K562 (cell line): Measurements from ENCODE around the gene AIMP1. TPM values are rescaled to one million over a fixed set of nuclear protein-coding genes. Genes with fewer than 3 reads are reported as not detected.

Source experiments
- ATAC-seq: fragments of 200-7000 bp; cut with Tn5 transposase; 3 replicates; pipeline ENCODE4 v1.9.1; 2020; ENCODE audit warnings: moderate library complexity
- BruUV-seq: library from RNA; stranded (reverse); fragments of 400-500 nt; replicated peaks from 2 replicates; lab custom pipeline; 2021; lab: Mats Ljungman, UMichigan
- CTCF ChIA-PET: fragments of 300-600 bp; formaldehyde crosslinking; extraction: SDS; loops from one replicate; lab custom pipeline; 2021; ENCODE audit warnings: low intra/inter-chr PET ratio; lab: Yijun Ruan, JAX
- POLR2A ChIA-PET: fragments of 300-600, 350-650 bp; sonication (Branson Sonifier 250); formaldehyde crosslinking; extraction: SDS; loops from one replicate; lab custom pipeline; 2021; ENCODE audit warnings: antibody characterized with exemption, inconsistent platforms; lab: Yijun Ruan, JAX
- DNase-seq, 4 experiments: peaks; one replicate each; pipeline versions ENCODE4 v3.0.0 to v3.0.0-alpha.2; 2011 to 2018; ENCODE audit warnings: low spot score in 3 of 4, mixed read lengths in 3 of 4; ENCODE audit errors: extremely low read depth in 1 of 4
- FAIRE-seq: peaks from 2 replicates; lab custom pipeline; 2011; peaks lifted over from hg19 to GRCh38; lab: Jason Lieb, UNC
- H2AFZ ChIP-seq: 2 replicates; pipeline ENCODE4 v1.6.0; 2011; ENCODE audit warnings: low read depth, low read length, control low read depth, inconsistent platforms
- H3K27ac ChIP-seq: fragments of 200-600 bp; 3 replicates; pipeline ENCODE4 v1.8.0; 2011; ENCODE audit warnings: low read depth, mild to moderate bottlenecking, control low read depth, inconsistent platforms, low read length, moderate library complexity, mixed read lengths; ENCODE audit errors: extremely low read depth
- H3K27me3 ChIP-seq, 2 experiments: fragments of 300-600 bp in 1 of 2; 2 replicates in 1 of 2; 3 replicates in 1 of 2; pipeline versions ENCODE4 v1.6.0 to v1.8.0; 2011; ENCODE audit warnings: inconsistent platforms in 2 of 2, low read length in 2 of 2, mild to moderate bottlenecking in 1 of 2, mixed read lengths in 1 of 2, moderate library complexity in 1 of 2; ENCODE audit not compliant: control insufficient read depth in 2 of 2, insufficient read depth in 2 of 2
- H3K36me3 ChIP-seq: fragments of 300-600 bp; 3 replicates; pipeline ENCODE4 v1.8.0; 2011; ENCODE audit warnings: mild to moderate bottlenecking, low read length, inconsistent platforms; ENCODE audit not compliant: control insufficient read depth, insufficient read depth
- H3K4me1 ChIP-seq, 2 experiments: fragments of 200-600 bp in 1 of 2; replicated peaks in 1 of 2; 2 replicates in 1 of 2; 3 replicates in 1 of 2; pipeline versions ENCODE4 v1.5.1 to v1.8.0; 2011; ENCODE audit warnings: inconsistent platforms in 2 of 2, low read length in 2 of 2, mild to moderate bottlenecking in 1 of 2, mixed read lengths in 1 of 2, moderate library complexity in 1 of 2; ENCODE audit not compliant: control insufficient read depth in 2 of 2, insufficient read depth in 2 of 2
- H3K4me2 ChIP-seq: 2 replicates; pipeline ENCODE4 v1.6.1; 2011; ENCODE audit warnings: low read length, control low read depth, inconsistent platforms, mixed read lengths; ENCODE audit not compliant: insufficient read depth
- H3K4me3 ChIP-seq: fragments of 200-600 bp; sonication (generic), shearing (Covaris generic); 2 replicates; pipeline ENCODE4 v1.5.1; 2016; ENCODE audit warnings: control low read depth, inconsistent platforms
- H3K79me2 ChIP-seq: fragments of 200-600 bp; 3 replicates; pipeline ENCODE4 v1.8.0; 2011; ENCODE audit warnings: low read length, inconsistent platforms; ENCODE audit not compliant: control insufficient read depth, insufficient read depth
- H3K9ac ChIP-seq, 2 experiments: 2 replicates each; pipeline versions ENCODE4 v1.6.0 to v1.6.1; 2011; ENCODE audit warnings: low read depth in 2 of 2, low read length in 2 of 2, control low read depth in 1 of 2, inconsistent platforms in 1 of 2, mild to moderate bottlenecking in 1 of 2, mixed read lengths in 1 of 2; ENCODE audit not compliant: insufficient read depth in 1 of 2
- H3K9me1 ChIP-seq: one replicate; pipeline ENCODE4 v1.6.0; 2011; ENCODE audit warnings: inconsistent platforms, mild to moderate bottlenecking, low read length, moderate library complexity; ENCODE audit not compliant: control insufficient read depth, insufficient read depth
- H3K9me3 ChIP-seq: replicated peaks from 2 replicates; pipeline ENCODE4 v1.5.1; 2011; ENCODE audit warnings: low read depth, low read length, inconsistent platforms; ENCODE audit not compliant: control insufficient read depth, insufficient read depth
- H4K20me1 ChIP-seq: replicated peaks from 2 replicates; pipeline ENCODE4 v1.6.1; 2011; ENCODE audit warnings: low read length, inconsistent platforms, mixed read lengths; ENCODE audit not compliant: control insufficient read depth, insufficient read depth
- FOSL1 ChIP-seq: fragments of 200-800 bp; sonication (Bioruptor generic); conservative IDR thresholded peaks from 2 replicates; pipeline ENCODE4 v1.6.1; 2016; ENCODE audit warnings: missing genetic modification characterization, missing compliant biosample characterization
- HDAC6 ChIP-seq: IDR thresholded peaks from 2 replicates; pipeline ENCODE4 v1.6.1; 2012; ENCODE audit warnings: low read depth, mild to moderate bottlenecking, control low read depth, inconsistent platforms, low read length, moderate library complexity
- HMG20A ChIP-seq: fragments of 450-650 bp; formaldehyde crosslinking; conservative IDR thresholded peaks from 2 replicates; pipeline ENCODE4 v1.4.0; 2020; ENCODE audit warnings: mild to moderate bottlenecking, mixed read lengths
- MYBL2 ChIP-seq, 2 experiments: fragments of 450-650 bp in 1 of 2; sonication (generic) in 1 of 2; formaldehyde crosslinking in 1 of 2; IDR thresholded peaks; 2 replicates each; pipeline versions ENCODE4 v1.6.1 to v1.8.1; 2017 to 2022; ENCODE audit warnings: borderline replicate concordance in 1 of 2, inconsistent platforms in 1 of 2, low read depth in 1 of 2, mild to moderate bottlenecking in 1 of 2, missing genetic modification reagents in 1 of 2, moderate library complexity in 1 of 2
- MYNN ChIP-seq, 2 experiments: sonication (generic); formaldehyde crosslinking in 1 of 2; IDR thresholded peaks; 2 replicates each; pipeline versions ENCODE4 v1.5.0 to v1.6.1; 2016 to 2020; ENCODE audit warnings: antibody characterized with exemption in 1 of 2, missing genetic modification reagents in 1 of 2
- TARDBP ChIP-seq: fragments of 450-650 bp; IDR thresholded peaks from 2 replicates; pipeline ENCODE4 v1.6.1; 2016
- ZNF75A ChIP-seq: fragments of 450-650 bp; formaldehyde crosslinking; IDR thresholded peaks from 2 replicates; pipeline ENCODE4 v1.4.0; 2020; ENCODE audit warnings: mild to moderate bottlenecking
- WGBS: fragments of 100-300 bp; shearing (Covaris generic); methylation state at CpG from one replicate; pipeline ENCODE4 v1.1.6; 2016; ENCODE audit warnings: low coverage, mixed read lengths; ENCODE audit not compliant: insufficient coverage; ENCODE audit errors: missing lambda C conversion rate; 5-methylcytosine and 5-hydroxymethylcytosine counted together
- in situ Hi-C: fragments of 300-500 bp; cut with MboI; formaldehyde crosslinking; loops from 4 replicates; pipeline ENCODE4 v1.15.0; 2018; ENCODE audit warnings: inconsistent platforms, mixed read lengths
- intact Hi-C: fragments of 100-400 bp; cut with micrococcal nuclease; formaldehyde crosslinking; loops from 2 replicates; pipeline ENCODE4 v1.14.2; 2022
- polyA plus RNA-seq, 8 experiments: library from polyadenylated mRNA; depleted of rRNA in 4 of 8; stranded (reverse) in 5 of 8; unstranded in 3 of 8; fragments of >200 nt; fragmentation: Nextera tagmentation in 2 of 8; fragmentation: Illumina TruSeq in 1 of 8; extraction: Ambion mirVana in 2 of 8; extraction: Trizol in 1 of 8; gene quantifications; 2 replicates each; pipeline versions ENCODE4 v1.2.1 to v1.2.3, GENCODE V29; 2011 to 2014; ENCODE audit warnings: inconsistent platforms in 1 of 8, missing spikeins in 1 of 8
- total RNA-seq, 7 experiments: library from RNA; depleted of rRNA in 6 of 7; stranded (reverse); fragments of >200 nt in 6 of 7; fragmentation: Illumina TruSeq in 2 of 7; extraction: Trizol in 2 of 7; gene quantifications; 2 replicates each; pipeline versions ENCODE4 v1.2.1 to v1.2.3, GENCODE V29; 2011 to 2021; ENCODE audit warnings: low replicate concordance in 1 of 7
- TF ChIP-seq, protein P1 (sequence below), 2 experiments: fragments of 450-650 bp; IDR thresholded peaks; 2 replicates each; pipeline ENCODE4 v1.6.1; 2018; ENCODE audit warnings: mild to moderate bottlenecking in 2 of 2, low read depth in 1 of 2; ENCODE audit not compliant: partially characterized antibody in 2 of 2
- TF ChIP-seq, protein P2 (sequence below): fragments of 450-650 bp; IDR thresholded peaks from 2 replicates; pipeline ENCODE4 v1.6.1; 2016; ENCODE audit warnings: missing biosample characterization, missing genetic modification characterization
- TF ChIP-seq, protein P3 (sequence below): fragments of 250-450 bp; sonication (Bioruptor Pico); IDR thresholded peaks from 2 replicates; pipeline ENCODE4 v1.8.0; 2021; ENCODE audit warnings: mild to moderate bottlenecking, moderate library complexity
- TF ChIP-seq, protein P4 (sequence below): IDR thresholded peaks from 2 replicates; pipeline ENCODE4 v1.6.1; 2014; ENCODE audit warnings: antibody characterized with exemption
- TF ChIP-seq, protein P5 (sequence below): fragments of 450-650 bp; IDR thresholded peaks from 2 replicates; pipeline ENCODE4 v1.6.1; 2016; ENCODE audit warnings: low read depth, mild to moderate bottlenecking, moderate library complexity

The AIMP1 gene
- total and polyA plus RNA-seq, 9 of the 15 experiments (the other 6 are each of a cell fraction or from before 2014, with no cell fraction given), result 39.9 to 141 (median 70.1) TPM

DNA sequence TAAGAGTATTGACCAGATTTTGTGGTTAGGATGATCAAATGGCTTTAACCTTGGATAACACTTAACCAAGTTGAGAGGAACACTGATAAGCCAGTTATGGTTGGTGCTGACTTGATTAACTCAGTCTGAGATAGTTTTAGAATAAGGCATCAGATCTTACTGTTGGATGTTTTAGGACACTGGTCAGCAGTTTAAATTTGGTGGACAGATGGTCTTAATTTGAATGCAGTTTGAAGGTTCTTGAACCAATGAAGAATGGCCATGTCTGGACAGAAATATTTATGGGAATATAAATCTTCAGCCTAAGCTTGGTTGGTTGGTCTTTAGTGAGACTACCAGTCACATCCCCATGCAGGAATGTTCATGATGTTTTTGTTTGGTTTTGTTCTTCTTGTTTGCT lies 54.8 kb downstream of the AIMP1 start (continued):
- TF ChIP-seq, protein P1, sequence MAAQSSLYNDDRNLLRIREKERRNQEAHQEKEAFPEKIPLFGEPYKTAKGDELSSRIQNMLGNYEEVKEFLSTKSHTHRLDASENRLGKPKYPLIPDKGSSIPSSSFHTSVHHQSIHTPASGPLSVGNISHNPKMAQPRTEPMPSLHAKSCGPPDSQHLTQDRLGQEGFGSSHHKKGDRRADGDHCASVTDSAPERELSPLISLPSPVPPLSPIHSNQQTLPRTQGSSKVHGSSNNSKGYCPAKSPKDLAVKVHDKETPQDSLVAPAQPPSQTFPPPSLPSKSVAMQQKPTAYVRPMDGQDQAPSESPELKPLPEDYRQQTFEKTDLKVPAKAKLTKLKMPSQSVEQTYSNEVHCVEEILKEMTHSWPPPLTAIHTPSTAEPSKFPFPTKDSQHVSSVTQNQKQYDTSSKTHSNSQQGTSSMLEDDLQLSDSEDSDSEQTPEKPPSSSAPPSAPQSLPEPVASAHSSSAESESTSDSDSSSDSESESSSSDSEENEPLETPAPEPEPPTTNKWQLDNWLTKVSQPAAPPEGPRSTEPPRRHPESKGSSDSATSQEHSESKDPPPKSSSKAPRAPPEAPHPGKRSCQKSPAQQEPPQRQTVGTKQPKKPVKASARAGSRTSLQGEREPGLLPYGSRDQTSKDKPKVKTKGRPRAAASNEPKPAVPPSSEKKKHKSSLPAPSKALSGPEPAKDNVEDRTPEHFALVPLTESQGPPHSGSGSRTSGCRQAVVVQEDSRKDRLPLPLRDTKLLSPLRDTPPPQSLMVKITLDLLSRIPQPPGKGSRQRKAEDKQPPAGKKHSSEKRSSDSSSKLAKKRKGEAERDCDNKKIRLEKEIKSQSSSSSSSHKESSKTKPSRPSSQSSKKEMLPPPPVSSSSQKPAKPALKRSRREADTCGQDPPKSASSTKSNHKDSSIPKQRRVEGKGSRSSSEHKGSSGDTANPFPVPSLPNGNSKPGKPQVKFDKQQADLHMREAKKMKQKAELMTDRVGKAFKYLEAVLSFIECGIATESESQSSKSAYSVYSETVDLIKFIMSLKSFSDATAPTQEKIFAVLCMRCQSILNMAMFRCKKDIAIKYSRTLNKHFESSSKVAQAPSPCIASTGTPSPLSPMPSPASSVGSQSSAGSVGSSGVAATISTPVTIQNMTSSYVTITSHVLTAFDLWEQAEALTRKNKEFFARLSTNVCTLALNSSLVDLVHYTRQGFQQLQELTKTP (IDR thresholded peaks at IDR 0.05; ENCODE audit: low read depth in 1 of 2, partially characterized antibody in 2 of 2), result no peak
- TF ChIP-seq HDAC6 (no peak), MYNN (IDR thresholded peaks at IDR 0.05) (no peak), MYNN (CRISPR knock-in tag; IDR thresholded peaks at IDR 0.05) (no peak), TARDBP (no peak), FOSL1 (tag) (no peak), HMG20A (no peak)

DNA sequence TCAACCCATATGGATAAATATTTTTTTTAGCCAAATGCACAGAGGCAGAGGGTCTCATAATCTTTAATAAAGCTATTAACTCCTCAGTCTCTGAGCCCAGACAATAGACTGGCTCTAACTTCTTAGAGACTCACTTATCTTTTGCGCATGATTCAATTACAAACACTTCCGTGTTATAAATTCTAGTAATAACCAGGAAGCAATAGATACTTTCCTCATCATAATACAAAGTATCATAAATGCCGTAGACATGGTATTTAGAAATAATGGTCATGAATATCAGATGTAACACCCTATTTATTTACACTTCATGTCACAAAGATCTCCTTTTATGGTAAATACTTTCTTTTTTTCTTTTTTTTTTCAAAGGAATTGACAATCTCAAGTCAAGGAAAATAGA lies 56.7 kb downstream of the AIMP1 start:
- Histone ChIP-seq H3K9me3 (no peaks in the 10 kb centered on the region), H3K79me2 (no peaks in the 10 kb centered on the region), H3K36me3 (no peaks in the 10 kb centered on the region), H3K4me1 (no peaks in the 10 kb centered on the region), H3K27ac (no peak overlapping the region), H3K27me3 (no peaks in the 10 kb centered on the region), H4K20me1 (no peaks in the 10 kb centered on the region), H3K4me3 (no peak overlapping the region), H3K4me2 (no peak overlapping the region), H3K9me1 (no peaks in the 10 kb centered on the region), H3K9ac (no peak overlapping the region), H2AFZ (no peak overlapping the region)
- POLR2A ChIA-PET, result no interaction called here
- ATAC-seq (no peak), FAIRE-seq (no peak), DNase-seq (no peak)
- BruUV-seq, result no TSS peak
- WGBS, result 7% methylated on average over 3 of the region's 3 CpGs
- CTCF ChIA-PET, result no interaction called here
- in situ Hi-C loops (no loop called here), intact Hi-C loops (no loop called here)
- TF ChIP-seq, protein P2, sequence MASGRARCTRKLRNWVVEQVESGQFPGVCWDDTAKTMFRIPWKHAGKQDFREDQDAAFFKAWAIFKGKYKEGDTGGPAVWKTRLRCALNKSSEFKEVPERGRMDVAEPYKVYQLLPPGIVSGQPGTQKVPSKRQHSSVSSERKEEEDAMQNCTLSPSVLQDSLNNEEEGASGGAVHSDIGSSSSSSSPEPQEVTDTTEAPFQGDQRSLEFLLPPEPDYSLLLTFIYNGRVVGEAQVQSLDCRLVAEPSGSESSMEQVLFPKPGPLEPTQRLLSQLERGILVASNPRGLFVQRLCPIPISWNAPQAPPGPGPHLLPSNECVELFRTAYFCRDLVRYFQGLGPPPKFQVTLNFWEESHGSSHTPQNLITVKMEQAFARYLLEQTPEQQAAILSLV (tag), result no peak
- TF ChIP-seq, protein P3, sequence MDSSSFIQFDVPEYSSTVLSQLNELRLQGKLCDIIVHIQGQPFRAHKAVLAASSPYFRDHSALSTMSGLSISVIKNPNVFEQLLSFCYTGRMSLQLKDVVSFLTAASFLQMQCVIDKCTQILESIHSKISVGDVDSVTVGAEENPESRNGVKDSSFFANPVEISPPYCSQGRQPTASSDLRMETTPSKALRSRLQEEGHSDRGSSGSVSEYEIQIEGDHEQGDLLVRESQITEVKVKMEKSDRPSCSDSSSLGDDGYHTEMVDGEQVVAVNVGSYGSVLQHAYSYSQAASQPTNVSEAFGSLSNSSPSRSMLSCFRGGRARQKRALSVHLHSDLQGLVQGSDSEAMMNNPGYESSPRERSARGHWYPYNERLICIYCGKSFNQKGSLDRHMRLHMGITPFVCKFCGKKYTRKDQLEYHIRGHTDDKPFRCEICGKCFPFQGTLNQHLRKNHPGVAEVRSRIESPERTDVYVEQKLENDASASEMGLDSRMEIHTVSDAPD (CRISPR knock-in tag), result no peak
- TF ChIP-seq MYBL2 (IDR thresholded peaks at IDR 0.05; ENCODE audit: low read depth), result no peak
- TF ChIP-seq MYBL2 (CRISPR knock-in tag; IDR thresholded peaks at IDR 0.05; ENCODE audit: borderline replicate concordance), result no peak
- TF ChIP-seq, protein P4, sequence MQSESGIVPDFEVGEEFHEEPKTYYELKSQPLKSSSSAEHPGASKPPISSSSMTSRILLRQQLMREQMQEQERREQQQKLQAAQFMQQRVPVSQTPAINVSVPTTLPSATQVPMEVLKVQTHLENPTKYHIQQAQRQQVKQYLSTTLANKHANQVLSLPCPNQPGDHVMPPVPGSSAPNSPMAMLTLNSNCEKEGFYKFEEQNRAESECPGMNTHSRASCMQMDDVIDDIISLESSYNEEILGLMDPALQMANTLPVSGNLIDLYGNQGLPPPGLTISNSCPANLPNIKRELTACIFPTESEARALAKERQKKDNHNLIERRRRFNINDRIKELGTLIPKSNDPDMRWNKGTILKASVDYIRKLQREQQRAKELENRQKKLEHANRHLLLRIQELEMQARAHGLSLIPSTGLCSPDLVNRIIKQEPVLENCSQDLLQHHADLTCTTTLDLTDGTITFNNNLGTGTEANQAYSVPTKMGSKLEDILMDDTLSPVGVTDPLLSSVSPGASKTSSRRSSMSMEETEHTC, result no peak
- no peak for TF ChIP-seq ZNF75A (CRISPR knock-in tag)
- TF ChIP-seq, protein P5, sequence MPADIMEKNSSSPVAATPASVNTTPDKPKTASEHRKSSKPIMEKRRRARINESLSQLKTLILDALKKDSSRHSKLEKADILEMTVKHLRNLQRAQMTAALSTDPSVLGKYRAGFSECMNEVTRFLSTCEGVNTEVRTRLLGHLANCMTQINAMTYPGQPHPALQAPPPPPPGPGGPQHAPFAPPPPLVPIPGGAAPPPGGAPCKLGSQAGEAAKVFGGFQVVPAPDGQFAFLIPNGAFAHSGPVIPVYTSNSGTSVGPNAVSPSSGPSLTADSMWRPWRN, result no peak
